Common myeloid progenitor, CD34-positive (primary cell): ENCODE data around the gene NSUN3.
"Not testable (repeated sequence)": the region's sequence is repeated elsewhere in the genome, so short reads cannot be mapped to it uniquely, and the experiment has no call there.

Source experiments
- CTCF ChIA-PET: fragments of 350-600 bp; sonication (Branson Sonifier 250); formaldehyde crosslinking; loops from one replicate; lab custom pipeline; 2021; ENCODE audit warnings: antibody characterized with exemption; lab: Charles Lee
- POLR2A ChIA-PET: fragments of 350-600 bp; sonication (Branson Sonifier 250); formaldehyde crosslinking; loops from one replicate; lab custom pipeline; 2021; ENCODE audit warnings: antibody characterized with exemption; lab: Charles Lee
- DNase-seq, 3 donors: peaks; one replicate each; pipeline versions ENCODE4 v3.0.0 to v3.0.0-alpha.2; 2013
- H3K27ac ChIP-seq, 2 experiments: 1 replicate in 1 of 2; 2 replicates in 1 of 2; pipeline ENCODE4 v1.7.0; 2013; ENCODE audit warnings: inconsistent platforms in 2 of 2, low read length in 2 of 2, mild to moderate bottlenecking in 2 of 2, low read depth in 1 of 2, moderate library complexity in 1 of 2; ENCODE audit not compliant: severe bottlenecking in 2 of 2, insufficient read depth in 1 of 2, poor library complexity in 1 of 2
- H3K27me3 ChIP-seq, 5 experiments: replicated peaks in 2 of 5; 1 replicate in 3 of 5; 2 replicates in 2 of 5; pipeline versions ENCODE4 v1.6.1 to v1.7.0; 2013; ENCODE audit warnings: low read length in 4 of 5, mild to moderate bottlenecking in 2 of 5, moderate library complexity in 2 of 5, inconsistent platforms in 1 of 5; ENCODE audit not compliant: insufficient read depth in 5 of 5, control insufficient read depth in 4 of 5
- H3K36me3 ChIP-seq, 4 experiments: 1 replicate in 2 of 4; 2 replicates in 2 of 4; pipeline versions ENCODE4 v1.6.1 to v1.7.0; 2013; ENCODE audit warnings: low read length in 3 of 4, control low read depth in 1 of 4, mild to moderate bottlenecking in 1 of 4; ENCODE audit not compliant: control insufficient read depth in 4 of 4, insufficient read depth in 4 of 4
- H3K4me1 ChIP-seq, 4 experiments: 1 replicate in 3 of 4; 2 replicates in 1 of 4; pipeline versions ENCODE4 v1.6.1 to v1.7.1; 2013; ENCODE audit warnings: low read length in 3 of 4, mild to moderate bottlenecking in 3 of 4, control low read depth in 1 of 4, inconsistent platforms in 1 of 4, moderate library complexity in 1 of 4; ENCODE audit not compliant: control insufficient read depth in 4 of 4, insufficient read depth in 4 of 4; ENCODE audit errors: control extremely low read depth in 1 of 4
- H3K4me3 ChIP-seq, 7 experiments: 1 replicate in 4 of 7; 2 replicates in 3 of 7; pipeline versions ENCODE4 v1.5.1 to v1.7.0; 2013; ENCODE audit warnings: mild to moderate bottlenecking in 7 of 7, low read length in 6 of 7, moderate library complexity in 6 of 7, inconsistent platforms in 2 of 7, low read depth in 2 of 7, control low read depth in 1 of 7; ENCODE audit not compliant: insufficient read depth in 4 of 7, control insufficient read depth in 1 of 7; ENCODE audit errors: extremely low read depth in 1 of 7
- H3K9me3 ChIP-seq, 5 experiments: 1 replicate in 4 of 5; 2 replicates in 1 of 5; pipeline versions ENCODE4 v1.6.1 to v1.7.1; 2013; ENCODE audit warnings: low read length in 4 of 5, mild to moderate bottlenecking in 2 of 5, inconsistent platforms in 1 of 5, low read depth in 1 of 5, moderate library complexity in 1 of 5; ENCODE audit not compliant: control insufficient read depth in 4 of 5, insufficient read depth in 2 of 5; ENCODE audit errors: control extremely low read depth in 1 of 5
- whole genome bisulfite sequencing: methylation state at CpG from one replicate; pipeline ENCODE4 v1.1.5; 2013; ENCODE audit not compliant: insufficient coverage; 5-methylcytosine and 5-hydroxymethylcytosine counted together

Gene NSUN3

DNA sequence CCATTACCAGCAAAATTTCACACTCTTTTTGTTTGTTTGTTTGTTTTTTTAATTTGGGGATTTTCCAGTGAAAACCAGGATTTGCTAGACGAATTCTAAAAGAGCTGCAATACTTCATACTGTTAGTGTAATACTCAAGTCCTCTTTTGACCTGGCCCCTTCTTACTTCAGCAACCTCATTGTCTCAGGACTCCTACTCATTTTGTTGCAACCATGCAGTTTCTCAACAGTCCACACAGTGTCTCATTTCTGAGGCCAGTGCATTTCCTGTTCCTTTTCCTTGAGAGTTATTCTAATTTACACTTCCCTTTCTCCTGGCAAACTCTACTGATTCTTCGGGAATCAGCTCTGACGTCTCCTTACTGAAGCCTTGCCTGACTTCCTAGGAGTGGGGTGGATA, 35.6 kb downstream of the NSUN3 start:
- H3K27ac ChIP-seq: no peak overlapping the region
- no peaks in the 10 kb centered on the region for H3K27me3 ChIP-seq
- H3K4me1 ChIP-seq: peaks cover 0 to 8% (median 2%) of the 10 kb centered on the region in 4 experiments
- H3K9me3 ChIP-seq: no peaks in the 10 kb centered on the region
- H3K4me3 ChIP-seq: no peak overlapping the region
- ChIA-PET CTCF (interaction anchor here (1.8 kb wide), 1 partner anchor 11 kb away, joined by 6 read pairs; no protein-coding TSS in a partner anchor), POLR2A (no interaction called here)
- peaks cover 10 to 54% (median 20%) of the 10 kb centered on the region in 4 experiments for H3K36me3 ChIP-seq
- WGBS: no CpG with 5 or more reads among the region's 3 CpGs
- DNase-seq: peak in 2 of 3 donors; percentile 7 to 12

DNA sequence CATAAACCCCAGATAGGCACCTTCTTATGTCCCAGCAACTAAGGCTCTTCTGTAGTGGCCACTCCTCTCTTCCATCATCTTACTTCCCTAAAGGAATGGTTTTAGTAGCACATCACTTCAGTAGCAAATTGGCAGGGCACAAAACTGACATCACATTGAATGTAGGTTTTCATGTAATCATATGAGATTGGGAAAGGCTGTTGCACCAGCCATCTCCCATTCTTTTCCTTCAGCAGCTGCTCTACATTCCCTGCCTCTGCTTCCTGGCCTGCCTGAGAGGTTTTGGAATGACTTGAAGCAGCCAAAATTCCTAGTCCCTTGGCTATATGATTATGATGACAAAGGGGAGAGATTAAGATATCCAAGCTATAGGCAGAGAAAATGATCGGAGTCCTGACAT, 36.5 kb downstream of the NSUN3 start:
- no peak for DNase-seq
- CTCF ChIA-PET: interaction anchor here (0.8 to 1.8 kb wide), 2 partner anchors 10 to 96 kb away, joined by 3 to 6 read pairs; no protein-coding TSS in a partner anchor
- H3K4me3 ChIP-seq: no peak overlapping the region
- H3K36me3 ChIP-seq: peaks cover 10 to 55% (median 23%) of the 10 kb centered on the region in 4 experiments
- POLR2A ChIA-PET: no interaction called here
- H3K27ac ChIP-seq: no peak overlapping the region
- no peaks in the 10 kb centered on the region for H3K27me3 ChIP-seq
- H3K4me1 ChIP-seq: peaks cover 0 to 8% (median 2%) of the 10 kb centered on the region in 4 experiments
- no CpG with 5 or more reads among the region's 1 CpG for WGBS
- H3K9me3 ChIP-seq: no peaks in the 10 kb centered on the region

DNA sequence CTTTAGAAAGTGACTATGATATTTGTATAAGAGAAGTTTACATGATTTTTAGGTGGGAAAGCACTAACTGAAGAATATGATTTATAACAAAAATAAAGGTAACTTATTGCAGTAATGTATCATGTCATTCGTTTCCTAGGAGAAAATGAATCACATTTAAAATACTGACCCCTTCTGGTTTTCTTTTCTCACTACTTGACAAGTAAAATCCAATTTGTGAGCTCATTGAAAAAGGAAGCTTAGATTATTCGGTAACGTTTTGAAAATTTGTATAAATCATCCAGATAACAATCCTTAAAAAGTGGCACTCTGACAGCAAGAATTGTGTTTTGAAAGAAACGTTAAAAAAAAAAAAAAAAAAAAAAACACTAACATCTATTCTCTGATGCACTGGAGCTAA, 39.0 kb downstream of the NSUN3 start:
- CTCF ChIA-PET: no interaction called here
- Histone ChIP-seq H3K4me3 (no peak overlapping the region), H3K27me3 (no peaks in the 10 kb centered on the region), H3K36me3 (peaks cover 9 to 44% (median 24%) of the 10 kb centered on the region in 4 experiments), H3K27ac (no peak overlapping the region), H3K9me3 (no peaks in the 10 kb centered on the region), H3K4me1 (peaks cover 0 to 8% (median 2%) of the 10 kb centered on the region in 4 experiments)
- peak; percentile 23 to 34 (median 32) for DNase-seq
- POLR2A ChIA-PET: no interaction called here
- no CpG with 5 or more reads among the region's 4 CpGs for WGBS

DNA sequence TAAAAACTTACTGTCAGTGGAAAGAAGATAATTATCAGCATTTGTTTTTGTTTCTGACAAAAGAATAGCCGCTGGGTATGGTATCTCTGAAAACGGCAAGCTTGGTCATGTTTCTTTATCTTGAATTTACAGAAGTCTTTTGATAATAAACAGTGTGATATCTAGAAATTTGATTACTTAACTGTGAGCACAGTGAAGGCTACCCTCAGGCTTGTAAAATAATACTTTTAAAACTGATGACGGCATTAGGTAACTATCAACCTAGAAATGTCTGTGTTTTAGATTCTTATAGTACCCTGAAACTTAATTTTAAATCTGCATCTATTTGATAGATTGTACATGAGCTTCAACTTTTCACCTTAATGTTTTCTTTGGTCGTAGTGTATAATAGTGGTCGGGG, 43.4 kb downstream of the NSUN3 start:
- Histone ChIP-seq H3K4me3 (no peak overlapping the region), H3K36me3 (peaks cover 10 to 30% (median 16%) of the 10 kb centered on the region in 4 experiments), H3K27ac (no peak overlapping the region), H3K27me3 (no peaks in the 10 kb centered on the region), H3K9me3 (no peaks in the 10 kb centered on the region), H3K4me1 (no peaks in the 10 kb centered on the region)
- WGBS: 86% methylated on average over 1 of the region's 5 CpGs
- CTCF ChIA-PET: interaction anchor here (1.0 to 1.2 kb wide), 2 partner anchors 11 to 16 kb away, joined by 3 read pairs; no protein-coding TSS in a partner anchor
- peak in 1 of 3 donors; percentile 13 for DNase-seq
- POLR2A ChIA-PET: no interaction called here

DNA sequence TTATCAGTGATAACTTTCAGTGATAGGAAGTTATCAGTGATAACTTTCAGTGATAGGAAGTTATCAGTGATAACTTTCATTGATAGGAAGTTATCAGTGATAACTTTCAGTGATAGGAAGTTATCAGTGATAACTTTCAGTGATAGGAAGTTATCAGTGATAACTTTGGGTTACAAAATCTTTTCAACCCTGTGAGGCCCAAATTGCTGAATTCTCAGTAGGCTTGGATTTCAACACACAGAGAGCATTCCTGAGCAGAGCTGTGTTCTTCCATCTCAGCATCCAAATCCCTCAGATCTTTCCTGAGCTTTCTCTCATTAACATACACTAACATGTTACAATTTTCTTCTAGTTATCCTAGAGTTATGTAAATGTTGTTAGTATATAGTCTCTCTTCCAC, 47.4 kb downstream of the NSUN3 start:
- H3K36me3 ChIP-seq: peaks cover 7 to 30% (median 19%) of the 10 kb centered on the region in 4 experiments
- H3K9me3 ChIP-seq, H3K27ac ChIP-seq, H3K4me1 ChIP-seq, DNase-seq, POLR2A ChIA-PET, H3K27me3 ChIP-seq, H3K4me3 ChIP-seq: not testable (repeated sequence)
- CTCF ChIA-PET: interaction anchor here (0.7 to 1.7 kb wide), 2 partner anchors 9 to 22 kb away, joined by 3 to 6 read pairs; no protein-coding TSS in a partner anchor

DNA sequence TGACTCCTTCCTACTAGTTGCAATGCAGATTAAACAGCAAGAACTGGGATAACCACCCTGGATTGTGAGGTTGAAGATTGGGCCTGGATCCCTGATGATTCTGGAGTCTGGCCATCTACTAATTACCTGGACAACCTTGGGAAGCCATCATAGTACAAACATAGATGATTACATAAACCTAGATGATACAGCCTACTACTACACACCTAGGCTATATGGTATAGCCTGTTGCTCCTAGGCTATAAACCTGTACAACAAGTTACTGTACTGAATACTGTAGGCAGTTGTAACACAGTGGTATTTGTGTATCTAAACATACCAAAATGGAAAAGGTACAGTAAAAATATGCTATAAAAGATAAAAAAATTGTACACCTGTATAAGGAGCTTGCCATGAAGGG, 48.0 kb downstream of the NSUN3 start:
- CTCF ChIA-PET: interaction anchor here (1.4 to 1.7 kb wide), 2 partner anchors 13 to 21 kb away, joined by 4 to 6 read pairs; no protein-coding TSS in a partner anchor
- no peaks in the 10 kb centered on the region for H3K27me3 ChIP-seq
- no peaks in the 10 kb centered on the region for H3K9me3 ChIP-seq
- H3K4me3 ChIP-seq: no peak overlapping the region
- peaks cover 0 to 3% (median 0%) of the 10 kb centered on the region in 4 experiments for H3K4me1 ChIP-seq
- H3K36me3 ChIP-seq: peaks cover 7 to 28% (median 18%) of the 10 kb centered on the region in 4 experiments
- POLR2A ChIA-PET: no interaction called here
- no peak for DNase-seq
- H3K27ac ChIP-seq: no peak overlapping the region

DNA sequence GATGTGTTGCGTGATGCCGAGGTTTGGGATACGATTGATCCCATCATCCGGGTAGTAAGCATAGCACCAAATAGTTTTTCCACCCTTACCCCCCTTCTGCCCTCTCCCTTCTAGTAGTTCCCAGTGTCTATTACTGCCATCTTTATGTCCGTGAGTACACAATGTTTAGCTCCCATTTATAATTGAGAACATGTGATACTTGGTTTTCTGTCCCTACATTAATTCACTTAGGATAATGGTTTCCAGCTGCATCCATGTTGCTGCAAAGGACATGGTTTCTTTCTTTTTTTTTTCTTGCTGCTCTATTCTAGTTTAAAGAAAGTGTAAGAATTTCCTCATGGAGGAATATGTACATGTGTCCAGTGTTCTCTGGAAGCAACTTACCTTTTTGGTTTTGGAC, 51.8 kb downstream of the NSUN3 start:
- ChIA-PET POLR2A (no interaction called here), CTCF (interaction anchor here (0.8 to 1.5 kb wide), 6 partner anchors 135 to 182 kb away, joined by 3 to 6 read pairs (median 4); no protein-coding TSS in a partner anchor)
- peaks cover 2 to 16% (median 10%) of the 10 kb centered on the region in 4 experiments for H3K36me3 ChIP-seq
- no peaks in the 10 kb centered on the region for H3K9me3 ChIP-seq
- DNase-seq: no peak
- H3K27me3 ChIP-seq: no peaks in the 10 kb centered on the region
- H3K27ac ChIP-seq: no peak overlapping the region
- no peak overlapping the region for H3K4me3 ChIP-seq
- H3K4me1 ChIP-seq: peaks cover 0 to 14% (median 6%) of the 10 kb centered on the region in 4 experiments
- 100% methylated on average over 1 of the region's 5 CpGs for WGBS
